K562 (cell line): ENCODE results near the gene ARFGEF3. TPM values are rescaled to one million over a fixed set of nuclear protein-coding genes. Genes with fewer than 3 reads are reported as not detected.

ENCODE experiments used
- ATF1 ChIP-seq, 2 experiments: fragments of 450-650 bp in 1 of 2; IDR thresholded peaks; 2 replicates each; pipeline ENCODE4 v1.6.1; 2016; ENCODE audit warnings: missing compliant biosample characterization in 1 of 2, missing genetic modification characterization in 1 of 2
- ATF2 ChIP-seq: sonication (generic); formaldehyde crosslinking; IDR thresholded peaks from 2 replicates; pipeline ENCODE4 v1.8.1; 2022; ENCODE audit warnings: missing genetic modification reagents
- BRD9 ChIP-seq: fragments of 450-650 bp; IDR thresholded peaks from 2 replicates; pipeline ENCODE4 v1.6.1; 2018; ENCODE audit warnings: low read depth; ENCODE audit not compliant: partially characterized antibody
- CHD1 ChIP-seq: fragments of 200-600 bp; sonication (generic); IDR thresholded peaks from one replicate; pipeline ENCODE4 v1.6.1; 2012; ENCODE audit warnings: mild to moderate bottlenecking, moderate library complexity, low read length, inconsistent platforms
- GABPB2 ChIP-seq: fragments of 250-450 bp; sonication (Bioruptor Pico); conservative IDR thresholded peaks from 2 replicates; pipeline ENCODE4 v1.5.1; 2021; ENCODE audit warnings: mild to moderate bottlenecking
- ID3 ChIP-seq, 2 experiments: fragments of 250-450 bp in 1 of 2; fragments of 450-650 bp in 1 of 2; sonication (Bioruptor Pico) in 1 of 2; IDR thresholded peaks; 2 replicates each; pipeline versions ENCODE4 v1.6.1 to v1.8.0; 2016 to 2021; ENCODE audit warnings: mild to moderate bottlenecking in 2 of 2, moderate library complexity in 2 of 2, missing compliant biosample characterization in 1 of 2, missing genetic modification characterization in 1 of 2
- MAFF ChIP-seq: IDR thresholded peaks from 2 replicates; pipeline ENCODE4 v1.6.1; 2012; ENCODE audit warnings: low read length, improper control_type of control experiment
- NELFE ChIP-seq: IDR thresholded peaks from 2 replicates; pipeline ENCODE4 v1.6.1; 2011; ENCODE audit warnings: mild to moderate bottlenecking; ENCODE audit not compliant: insufficient read depth, insufficient read length
- POLR2H ChIP-seq: IDR thresholded peaks from 2 replicates; pipeline ENCODE4 v1.6.1; 2016; ENCODE audit warnings: missing genetic modification characterization, low read depth, mild to moderate bottlenecking, control low read depth, missing compliant biosample characterization, moderate library complexity
- REST ChIP-seq, 2 experiments: fragments of 450-650 bp; formaldehyde crosslinking in 1 of 2; IDR thresholded peaks; 2 replicates each; pipeline versions ENCODE4 v1.4.0 to v1.6.1; 2014 to 2020; ENCODE audit warnings: mild to moderate bottlenecking in 2 of 2, borderline replicate concordance in 1 of 2, low read depth in 1 of 2
- THRB ChIP-seq: fragments of 450-650 bp; formaldehyde crosslinking; conservative IDR thresholded peaks from 2 replicates; pipeline ENCODE4 v1.4.0; 2022; ENCODE audit warnings: mild to moderate bottlenecking, missing genetic modification characterization
- VEZF1 ChIP-seq: fragments of 200-800 bp; sonication (Bioruptor generic); IDR thresholded peaks from 2 replicates; pipeline ENCODE4 v1.6.1; 2017; ENCODE audit warnings: missing genetic modification characterization, missing compliant biosample characterization
- ZNF436 ChIP-seq: fragments of 250-450, 450-650 bp; sonication (Bioruptor Pico); formaldehyde crosslinking; IDR thresholded peaks from 2 replicates; pipeline ENCODE4 v1.7.0; 2020; ENCODE audit warnings: mild to moderate bottlenecking
- polyA plus RNA-seq, 8 experiments: library from polyadenylated mRNA; depleted of rRNA in 4 of 8; stranded (reverse) in 5 of 8; unstranded in 3 of 8; fragments of >200 nt; fragmentation: Nextera tagmentation in 2 of 8; fragmentation: Illumina TruSeq in 1 of 8; extraction: Ambion mirVana in 2 of 8; extraction: Trizol in 1 of 8; gene quantifications; 2 replicates each; pipeline versions ENCODE4 v1.2.1 to v1.2.3, GENCODE V29; 2011 to 2014; ENCODE audit warnings: inconsistent platforms in 1 of 8, missing spikeins in 1 of 8
- total RNA-seq, 7 experiments: library from RNA; depleted of rRNA in 6 of 7; stranded (reverse); fragments of >200 nt in 6 of 7; fragmentation: Illumina TruSeq in 2 of 7; extraction: Trizol in 2 of 7; gene quantifications; 2 replicates each; pipeline versions ENCODE4 v1.2.1 to v1.2.3, GENCODE V29; 2011 to 2021; ENCODE audit warnings: low replicate concordance in 1 of 7

Gene ARFGEF3
- total and polyA plus RNA-seq, 9 of the 15 experiments (the other 6 are each of a cell fraction or from before 2014, with no cell fraction given), result under 0.01 to 0.02 TPM; not detected in 7

- TF ChIP-seq GABPB2 (no peak), CHD1 (no peak), ATF2 (CRISPR knock-in tag) (no peak), BRD9 (no peak), NELFE (no peak), VEZF1 (CRISPR knock-in tag) (no peak), ZNF436 (CRISPR knock-in tag) (no peak), THRB (CRISPR knock-in tag) (no peak), MAFF (peak; percentile 1; the same call in 1 of the 2 replicates), POLR2H (tag) (no peak), ID3 (CRISPR knock-in tag; IDR thresholded peaks at IDR 0.05) (no peak), ID3 (tag; IDR thresholded peaks at IDR 0.05) (no peak), REST (IDR thresholded peaks at IDR 0.05; ENCODE audit: borderline replicate concordance) (peak; percentile 85), REST (CRISPR knock-in tag; IDR thresholded peaks at IDR 0.05; ENCODE audit: low read depth) (no peak), ATF1 (CRISPR knock-in tag; IDR thresholded peaks at IDR 0.05) (no peak), ATF1 (tag; IDR thresholded peaks at IDR 0.05) (peak; percentile 58)
Observed at GRCh38 chr6:138115877-138116660, 45.7 kb upstream of the ARFGEF3 start (continued).
